Measurements from ENCODE around the gene GHR.

Gene GHR

DNA sequence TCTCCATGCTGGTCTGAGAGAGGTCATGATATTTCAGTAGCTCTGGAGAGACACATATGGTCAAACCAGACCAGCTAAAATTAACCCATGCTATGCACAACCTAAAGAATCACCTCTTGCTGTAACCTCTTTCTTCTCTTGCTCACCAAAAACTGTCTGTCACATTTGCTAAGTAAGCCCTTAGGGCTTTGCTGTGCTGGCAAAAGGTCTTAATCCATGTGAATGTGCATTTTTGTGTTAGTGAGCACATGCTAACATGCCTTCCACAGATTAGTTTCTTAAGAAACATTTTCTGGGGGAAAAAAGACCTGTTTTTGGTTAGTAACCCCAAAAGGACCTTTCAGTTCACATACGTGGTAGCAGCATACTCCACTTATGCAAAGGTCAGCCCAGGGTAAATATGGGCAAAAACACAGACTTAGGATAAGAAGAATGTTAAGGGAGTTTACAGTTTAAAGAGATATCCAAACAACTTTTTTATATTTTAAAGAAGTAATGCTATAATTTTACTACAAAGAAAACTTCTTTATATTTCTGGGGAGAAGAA lies 209.2 kb downstream of the GHR start:
- H3K36me3 ChIP-seq (ENCODE audit: control insufficient read depth in 1 of 2, insufficient read depth in 2 of 2, low read length in 2 of 2): no peaks in the 10 kb centered on the region
- H3K27ac ChIP-seq (ENCODE audit: low read depth, low read length): no peak overlapping the region
- H3K4me3 ChIP-seq (ENCODE audit: low read depth in 1 of 2, low read length in 2 of 2): no peak overlapping the region

DNA sequence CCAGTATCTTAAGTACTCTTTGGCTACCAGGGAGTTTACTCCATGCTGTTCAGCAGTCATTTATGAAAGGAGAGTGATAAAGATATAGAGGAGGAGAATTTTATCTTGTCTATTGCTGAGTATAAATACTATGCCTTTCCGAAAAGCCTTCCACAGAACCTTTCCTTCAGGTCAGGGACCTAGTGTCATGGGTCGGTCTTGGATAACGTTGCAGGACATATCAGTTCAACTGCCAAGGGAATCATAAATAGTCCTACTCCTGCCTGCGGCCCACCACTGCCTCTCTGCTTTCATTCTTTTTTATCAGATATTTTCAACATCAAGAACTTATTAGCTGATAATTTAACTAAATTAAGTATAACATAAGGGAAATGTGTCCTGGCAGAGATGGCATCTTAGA lies 211.3 kb downstream of the GHR start:
- Histone ChIP-seq H3K9me3 (ENCODE audit: control insufficient read depth in 1 of 2, low read length in 2 of 2) (no peaks in the 10 kb centered on the region), H3K27ac (ENCODE audit: low read depth, low read length) (no peak overlapping the region), H3K36me3 (ENCODE audit: control insufficient read depth in 1 of 2, insufficient read depth in 2 of 2, low read length in 2 of 2) (no peaks in the 10 kb centered on the region), H3K27me3 (ENCODE audit: control insufficient read depth in 1 of 2, insufficient read depth in 2 of 2, low read length in 2 of 2) (no peaks in the 10 kb centered on the region), H3K9ac (ENCODE audit: low read depth in 1 of 2, low read length in 2 of 2) (no peak overlapping the region), H3K4me1 (ENCODE audit: control insufficient read depth in 1 of 2, insufficient read depth in 2 of 2, low read length in 2 of 2) (no peaks in the 10 kb centered on the region), H3K4me3 (ENCODE audit: low read depth in 1 of 2, low read length in 2 of 2) (no peak overlapping the region)

More for the DNA sequence above, 209.2 kb downstream of the GHR start:
- Histone ChIP-seq H3K9ac (ENCODE audit: low read depth in 1 of 2, low read length in 2 of 2) (no peak overlapping the region), H3K27me3 (ENCODE audit: control insufficient read depth in 1 of 2, insufficient read depth in 2 of 2, low read length in 2 of 2) (no peaks in the 10 kb centered on the region), H3K4me1 (ENCODE audit: control insufficient read depth in 1 of 2, insufficient read depth in 2 of 2, low read length in 2 of 2) (no peaks in the 10 kb centered on the region), H3K9me3 (ENCODE audit: control insufficient read depth in 1 of 2, low read length in 2 of 2) (no peaks in the 10 kb centered on the region)

DNA sequence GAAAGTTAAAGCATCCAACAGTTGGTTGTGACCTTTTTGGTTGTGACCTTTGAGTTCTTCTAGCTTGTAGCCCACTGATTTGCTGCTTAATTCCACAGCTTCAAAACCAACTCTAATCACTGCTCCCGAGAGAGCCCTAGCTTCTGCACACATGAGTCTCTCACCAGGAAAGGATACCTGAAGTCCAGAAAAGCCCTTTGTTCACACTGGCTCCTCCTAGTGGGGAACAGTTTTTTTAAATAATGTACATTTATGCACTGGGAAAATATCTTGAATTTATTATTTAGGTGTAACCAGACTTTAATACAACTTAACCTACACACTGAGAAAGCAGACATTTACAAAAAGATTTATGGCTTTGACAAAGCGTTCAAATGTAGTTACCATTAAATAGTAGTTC lies 213.2 kb downstream of the GHR start:
- H3K4me3 ChIP-seq (ENCODE audit: low read depth in 1 of 2, low read length in 2 of 2): no peak overlapping the region
- H3K36me3 ChIP-seq (ENCODE audit: control insufficient read depth in 1 of 2, insufficient read depth in 2 of 2, low read length in 2 of 2): no peaks in the 10 kb centered on the region
- H3K27ac ChIP-seq (ENCODE audit: low read depth, low read length): no peak overlapping the region
- H3K4me1 ChIP-seq (ENCODE audit: control insufficient read depth in 1 of 2, insufficient read depth in 2 of 2, low read length in 2 of 2): no peaks in the 10 kb centered on the region
- H3K9me3 ChIP-seq (ENCODE audit: control insufficient read depth in 1 of 2, low read length in 2 of 2): no peaks in the 10 kb centered on the region
- H3K9ac ChIP-seq (ENCODE audit: low read depth in 1 of 2, low read length in 2 of 2): no peak overlapping the region
- no peaks in the 10 kb centered on the region for H3K27me3 ChIP-seq (ENCODE audit: control insufficient read depth in 1 of 2, insufficient read depth in 2 of 2, low read length in 2 of 2)

DNA sequence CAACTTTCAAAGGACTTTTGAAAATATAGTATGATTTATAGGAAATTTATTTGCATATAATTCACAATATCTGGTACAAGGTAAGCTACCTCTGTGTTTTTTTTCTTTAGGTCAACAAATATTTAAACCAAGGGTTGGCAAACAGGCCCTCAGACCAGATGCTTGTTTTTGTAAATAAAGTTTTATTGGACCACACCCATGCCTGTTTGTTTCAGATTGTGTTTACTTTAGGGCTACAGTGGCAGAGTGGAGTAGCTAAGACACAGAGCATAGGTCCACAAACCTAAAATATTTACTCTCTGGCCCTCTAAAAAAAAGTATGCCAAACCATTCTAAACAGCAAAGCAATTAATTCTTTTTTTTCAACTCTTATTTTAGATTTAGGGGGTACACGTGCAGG lies 213.7 kb downstream of the GHR start:
- no peaks in the 10 kb centered on the region for H3K36me3 ChIP-seq (ENCODE audit: control insufficient read depth in 1 of 2, insufficient read depth in 2 of 2, low read length in 2 of 2)
- H3K27ac ChIP-seq (ENCODE audit: low read depth, low read length): no peak overlapping the region
- no peak overlapping the region for H3K9ac ChIP-seq (ENCODE audit: low read depth in 1 of 2, low read length in 2 of 2)
- no peak overlapping the region for H3K4me3 ChIP-seq (ENCODE audit: low read depth in 1 of 2, low read length in 2 of 2)
- no peaks in the 10 kb centered on the region for H3K27me3 ChIP-seq (ENCODE audit: control insufficient read depth in 1 of 2, insufficient read depth in 2 of 2, low read length in 2 of 2)
- no peaks in the 10 kb centered on the region for H3K9me3 ChIP-seq (ENCODE audit: control insufficient read depth in 1 of 2, low read length in 2 of 2)
- H3K4me1 ChIP-seq (ENCODE audit: control insufficient read depth in 1 of 2, insufficient read depth in 2 of 2, low read length in 2 of 2): no peaks in the 10 kb centered on the region

DNA sequence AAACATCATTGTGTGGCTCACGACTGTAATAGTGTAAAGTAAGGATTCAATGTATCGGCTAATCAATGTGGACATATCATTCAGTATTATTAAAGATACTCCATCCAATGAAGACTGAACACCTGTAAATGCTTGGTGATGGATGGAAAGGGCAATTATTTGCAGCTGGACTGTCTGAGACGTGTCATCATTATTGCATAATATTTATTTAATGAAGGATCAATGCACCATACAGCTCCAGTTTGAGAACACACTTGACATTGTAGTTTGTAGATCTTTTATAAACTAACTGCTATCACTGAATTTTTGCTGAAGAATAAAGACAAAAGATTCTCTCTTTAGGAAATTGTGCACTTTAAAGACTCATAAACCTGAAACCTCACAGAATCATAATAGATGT lies 215.7 kb downstream of the GHR start:
- Histone ChIP-seq H3K9ac (ENCODE audit: low read depth in 1 of 2, low read length in 2 of 2) (no peak overlapping the region), H3K36me3 (ENCODE audit: control insufficient read depth in 1 of 2, insufficient read depth in 2 of 2, low read length in 2 of 2) (no peaks in the 10 kb centered on the region), H3K4me1 (ENCODE audit: control insufficient read depth in 1 of 2, insufficient read depth in 2 of 2, low read length in 2 of 2) (no peaks in the 10 kb centered on the region), H3K27me3 (ENCODE audit: control insufficient read depth in 1 of 2, insufficient read depth in 2 of 2, low read length in 2 of 2) (no peaks in the 10 kb centered on the region), H3K9me3 (ENCODE audit: control insufficient read depth in 1 of 2, low read length in 2 of 2) (no peaks in the 10 kb centered on the region), H3K4me3 (ENCODE audit: low read depth in 1 of 2, low read length in 2 of 2) (no peak overlapping the region), H3K27ac (ENCODE audit: low read depth, low read length) (no peak overlapping the region)

DNA sequence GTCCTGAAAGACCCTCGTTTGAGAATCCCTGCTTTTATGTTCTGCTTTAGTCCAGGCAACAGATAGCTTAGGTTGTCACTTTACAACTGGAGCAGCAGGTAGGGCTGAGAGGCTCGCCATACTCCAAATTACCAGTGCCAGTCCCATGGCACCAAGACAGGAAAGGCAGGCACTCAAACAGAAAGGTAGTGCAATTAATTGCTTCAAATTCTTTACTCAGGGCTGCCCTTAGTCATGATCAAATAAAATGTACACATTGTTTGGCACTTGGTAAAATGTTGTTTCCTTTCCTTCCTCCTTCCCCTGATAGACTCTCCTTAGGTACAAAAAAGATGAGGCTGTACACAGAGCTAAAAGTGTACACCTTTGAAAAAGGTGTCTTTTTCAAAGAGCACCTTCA lies 217.6 kb downstream of the GHR start:
- H3K9ac ChIP-seq (ENCODE audit: low read depth in 1 of 2, low read length in 2 of 2): no peak overlapping the region
- no peak overlapping the region for H3K4me3 ChIP-seq (ENCODE audit: low read depth in 1 of 2, low read length in 2 of 2)
- no peak overlapping the region for H3K27ac ChIP-seq (ENCODE audit: low read depth, low read length)
- H3K9me3 ChIP-seq (ENCODE audit: control insufficient read depth in 1 of 2, low read length in 2 of 2): no peaks in the 10 kb centered on the region
- no peaks in the 10 kb centered on the region for H3K27me3 ChIP-seq (ENCODE audit: control insufficient read depth in 1 of 2, insufficient read depth in 2 of 2, low read length in 2 of 2)
- H3K36me3 ChIP-seq (ENCODE audit: control insufficient read depth in 1 of 2, insufficient read depth in 2 of 2, low read length in 2 of 2): no peaks in the 10 kb centered on the region
- no peaks in the 10 kb centered on the region for H3K4me1 ChIP-seq (ENCODE audit: control insufficient read depth in 1 of 2, insufficient read depth in 2 of 2, low read length in 2 of 2)

DNA sequence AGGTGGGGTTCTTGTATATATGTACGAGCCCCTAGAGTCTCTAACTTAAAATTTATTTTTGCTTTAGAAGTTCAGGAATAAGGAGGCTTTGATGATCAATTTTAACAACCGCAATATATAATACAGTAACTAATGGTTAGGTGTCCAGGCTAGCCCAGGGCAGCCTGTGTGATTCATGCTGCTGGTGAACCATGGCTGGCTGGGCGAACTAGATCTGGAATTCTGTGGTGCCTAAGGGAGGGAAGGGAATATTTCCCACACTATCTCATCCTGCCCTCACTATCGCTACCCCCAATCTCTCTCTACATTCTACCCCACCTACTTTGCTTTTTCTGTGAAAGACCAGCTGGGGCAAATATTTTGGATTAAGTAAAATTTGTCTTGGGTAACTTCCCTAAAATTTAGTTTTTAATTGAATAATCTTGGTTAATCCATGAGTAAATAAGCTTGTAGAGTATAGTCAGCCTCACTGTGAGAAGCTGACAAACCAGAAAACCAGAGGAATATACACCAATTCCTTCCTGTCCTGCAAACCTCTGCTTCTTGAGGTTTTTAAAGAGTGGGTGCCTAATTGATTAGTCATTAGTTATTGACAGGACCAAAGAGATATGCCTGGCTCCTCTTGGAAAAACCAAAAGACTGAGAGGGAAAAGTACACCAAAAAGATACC lies 218.2 kb downstream of the GHR start:
- Histone ChIP-seq H3K36me3 (ENCODE audit: control insufficient read depth in 1 of 2, insufficient read depth in 2 of 2, low read length in 2 of 2) (no peaks in the 10 kb centered on the region), H3K4me3 (ENCODE audit: low read depth in 1 of 2, low read length in 2 of 2) (no peak overlapping the region), H3K9ac (ENCODE audit: low read depth in 1 of 2, low read length in 2 of 2) (no peak overlapping the region), H3K27ac (ENCODE audit: low read depth, low read length) (no peak overlapping the region), H3K4me1 (ENCODE audit: control insufficient read depth in 1 of 2, insufficient read depth in 2 of 2, low read length in 2 of 2) (no peaks in the 10 kb centered on the region), H3K9me3 (ENCODE audit: control insufficient read depth in 1 of 2, low read length in 2 of 2) (no peaks in the 10 kb centered on the region), H3K27me3 (ENCODE audit: control insufficient read depth in 1 of 2, insufficient read depth in 2 of 2, low read length in 2 of 2) (no peaks in the 10 kb centered on the region)

DNA sequence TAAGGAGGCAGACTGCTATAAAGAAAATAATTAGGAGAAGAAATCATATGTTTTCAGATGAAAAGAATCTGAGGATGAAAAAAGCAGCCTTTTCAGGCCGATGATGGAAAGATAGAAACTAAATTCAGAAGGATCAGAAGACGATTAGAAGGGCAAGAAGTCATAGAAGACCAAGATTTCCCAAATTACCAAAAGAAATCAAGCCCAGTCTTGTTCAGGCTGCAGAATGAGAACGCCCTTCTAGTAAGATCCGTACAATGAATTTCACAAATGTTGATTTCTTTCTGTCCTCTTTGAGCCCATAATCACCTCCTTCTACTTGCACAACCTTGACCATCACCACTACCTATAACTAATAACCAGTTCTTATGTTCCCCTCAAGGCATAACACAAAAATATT lies 218.8 kb downstream of the GHR start:
- no peak overlapping the region for H3K27ac ChIP-seq (ENCODE audit: low read depth, low read length)
- no peaks in the 10 kb centered on the region for H3K9me3 ChIP-seq (ENCODE audit: control insufficient read depth in 1 of 2, low read length in 2 of 2)
- no peaks in the 10 kb centered on the region for H3K4me1 ChIP-seq (ENCODE audit: control insufficient read depth in 1 of 2, insufficient read depth in 2 of 2, low read length in 2 of 2)

DNA sequence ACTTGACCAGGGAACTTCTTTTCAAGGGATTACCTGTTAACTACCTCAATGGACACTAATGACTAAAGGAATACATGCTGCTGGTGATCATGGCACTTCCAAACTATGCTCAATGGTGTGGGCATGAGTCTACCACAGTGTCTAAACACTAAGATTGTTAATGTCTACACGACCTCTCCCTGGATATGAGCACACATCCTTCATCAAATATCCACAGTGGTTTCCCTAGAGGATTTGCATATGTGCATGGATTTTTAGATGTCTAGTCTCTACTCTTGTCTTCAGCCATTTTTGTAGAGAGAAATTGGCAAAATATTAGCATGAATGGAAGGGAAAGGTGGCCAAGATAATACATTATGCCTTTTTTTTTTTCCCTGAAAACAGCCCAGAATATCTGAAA lies 220.1 kb downstream of the GHR start:
- Histone ChIP-seq H3K27ac (ENCODE audit: low read depth, low read length) (no peak overlapping the region), H3K9me3 (ENCODE audit: control insufficient read depth in 1 of 2, low read length in 2 of 2) (no peaks in the 10 kb centered on the region), H3K4me3 (ENCODE audit: low read depth in 1 of 2, low read length in 2 of 2) (no peak overlapping the region), H3K4me1 (ENCODE audit: control insufficient read depth in 1 of 2, insufficient read depth in 2 of 2, low read length in 2 of 2) (no peaks in the 10 kb centered on the region), H3K27me3 (ENCODE audit: control insufficient read depth in 1 of 2, insufficient read depth in 2 of 2, low read length in 2 of 2) (no peaks in the 10 kb centered on the region), H3K36me3 (ENCODE audit: control insufficient read depth in 1 of 2, insufficient read depth in 2 of 2, low read length in 2 of 2) (no peaks in the 10 kb centered on the region), H3K9ac (ENCODE audit: low read depth in 1 of 2, low read length in 2 of 2) (no peak overlapping the region)

More for the DNA sequence above, 218.8 kb downstream of the GHR start:
- Histone ChIP-seq H3K36me3 (ENCODE audit: control insufficient read depth in 1 of 2, insufficient read depth in 2 of 2, low read length in 2 of 2) (no peaks in the 10 kb centered on the region), H3K4me3 (ENCODE audit: low read depth in 1 of 2, low read length in 2 of 2) (no peak overlapping the region), H3K27me3 (ENCODE audit: control insufficient read depth in 1 of 2, insufficient read depth in 2 of 2, low read length in 2 of 2) (no peaks in the 10 kb centered on the region), H3K9ac (ENCODE audit: low read depth in 1 of 2, low read length in 2 of 2) (no peak overlapping the region)

DNA sequence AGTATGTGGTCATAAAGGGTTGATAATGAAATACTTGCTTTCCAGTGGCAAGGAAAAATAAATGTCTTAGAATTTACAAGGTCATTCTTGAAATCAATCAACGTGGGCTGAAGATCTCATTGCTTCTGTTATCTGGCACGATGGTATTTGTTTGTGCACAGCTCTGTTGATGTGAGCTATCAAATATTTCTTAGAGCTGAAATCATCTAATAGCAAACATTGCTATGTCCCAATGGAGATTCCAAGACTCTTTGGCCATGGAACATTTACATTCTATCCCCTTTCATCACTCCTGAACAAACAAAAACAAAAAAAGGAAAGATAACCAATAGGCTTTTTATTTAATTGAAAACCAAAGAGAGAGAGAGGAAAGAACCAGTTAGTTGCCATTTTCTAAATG lies 221.9 kb downstream of the GHR start:
- H3K27ac ChIP-seq (ENCODE audit: low read depth, low read length): no peak overlapping the region
- no peaks in the 10 kb centered on the region for H3K9me3 ChIP-seq (ENCODE audit: control insufficient read depth in 1 of 2, low read length in 2 of 2)
- no peak overlapping the region for H3K4me3 ChIP-seq (ENCODE audit: low read depth in 1 of 2, low read length in 2 of 2)
- H3K36me3 ChIP-seq (ENCODE audit: control insufficient read depth in 1 of 2, insufficient read depth in 2 of 2, low read length in 2 of 2): no peaks in the 10 kb centered on the region
- H3K27me3 ChIP-seq (ENCODE audit: control insufficient read depth in 1 of 2, insufficient read depth in 2 of 2, low read length in 2 of 2): no peaks in the 10 kb centered on the region
- no peaks in the 10 kb centered on the region for H3K4me1 ChIP-seq (ENCODE audit: control insufficient read depth in 1 of 2, insufficient read depth in 2 of 2, low read length in 2 of 2)
- H3K9ac ChIP-seq (ENCODE audit: low read depth in 1 of 2, low read length in 2 of 2): no peak overlapping the region
